GM18909 (cell line): Measurements from ENCODE around the gene RAB15.

ENCODE experiments used
- ATAC-seq: cut with Tn5 transposase; IDR thresholded peaks from one replicate; pipeline ENCODE4 v1.9.1; 2021; ENCODE audit warnings: mild to moderate bottlenecking; ENCODE audit not compliant: unreplicated experiment, poor library complexity

RAB15 gene

DNA sequence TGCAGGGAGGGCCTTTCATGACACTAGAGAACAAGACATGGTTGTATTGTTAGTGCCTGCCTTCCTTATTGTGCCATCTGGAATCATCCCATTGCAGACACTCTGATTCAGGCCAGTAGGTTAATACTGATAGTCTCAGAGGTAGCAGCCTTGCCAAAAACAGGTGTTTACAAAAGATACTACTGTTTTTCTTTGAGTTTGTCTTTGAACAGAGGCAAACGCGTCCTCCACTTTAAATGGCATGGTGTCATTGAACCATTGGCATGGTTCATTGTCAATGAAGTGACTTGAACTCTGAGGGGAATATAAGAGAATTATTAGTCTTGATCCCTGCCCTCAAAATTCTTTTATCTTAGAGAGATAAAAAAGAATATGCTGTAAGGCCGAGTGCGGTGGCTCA is 18.8 kb upstream of the RAB15 start:
- ATAC-seq: no peak

DNA sequence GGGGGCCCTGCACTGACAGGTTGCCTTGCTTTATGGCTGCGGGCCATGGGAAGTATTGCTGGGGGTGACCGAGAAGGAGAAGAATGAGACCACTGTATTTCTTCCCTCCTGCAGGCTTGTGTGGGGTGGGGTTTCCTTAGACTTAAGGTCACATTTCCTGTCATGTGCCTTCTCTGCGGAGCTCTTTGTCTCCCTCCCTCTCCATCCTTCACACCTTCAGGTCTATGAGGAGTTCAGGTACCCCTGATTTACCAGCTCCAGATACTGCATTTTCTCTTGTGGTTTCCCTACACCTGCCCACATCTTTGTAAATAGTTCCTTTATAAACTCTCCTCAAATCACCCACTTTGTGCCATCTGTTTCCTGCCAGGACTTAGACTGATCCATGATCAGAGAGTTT is 18.2 kb upstream of the RAB15 start:
- ATAC-seq: no peak

GRCh38 chr14:64987438-64987767 is 15.3 kb upstream of the RAB15 start:
- ATAC-seq: no peak

- ATAC-seq: peak; percentile 92
These were observed 14.7 kb upstream of the RAB15 start, which contains the start of gene FNTB for GRCh38 chr14:64986648-64987437. FNTB (plus strand) TSS chr14:64986895; CDS start chr14:64986954, 59 bp downstream.

- ATAC-seq: no peak
These were observed 11.5 kb upstream of the RAB15 start for GRCh38 chr14:64983439-64984310.

DNA sequence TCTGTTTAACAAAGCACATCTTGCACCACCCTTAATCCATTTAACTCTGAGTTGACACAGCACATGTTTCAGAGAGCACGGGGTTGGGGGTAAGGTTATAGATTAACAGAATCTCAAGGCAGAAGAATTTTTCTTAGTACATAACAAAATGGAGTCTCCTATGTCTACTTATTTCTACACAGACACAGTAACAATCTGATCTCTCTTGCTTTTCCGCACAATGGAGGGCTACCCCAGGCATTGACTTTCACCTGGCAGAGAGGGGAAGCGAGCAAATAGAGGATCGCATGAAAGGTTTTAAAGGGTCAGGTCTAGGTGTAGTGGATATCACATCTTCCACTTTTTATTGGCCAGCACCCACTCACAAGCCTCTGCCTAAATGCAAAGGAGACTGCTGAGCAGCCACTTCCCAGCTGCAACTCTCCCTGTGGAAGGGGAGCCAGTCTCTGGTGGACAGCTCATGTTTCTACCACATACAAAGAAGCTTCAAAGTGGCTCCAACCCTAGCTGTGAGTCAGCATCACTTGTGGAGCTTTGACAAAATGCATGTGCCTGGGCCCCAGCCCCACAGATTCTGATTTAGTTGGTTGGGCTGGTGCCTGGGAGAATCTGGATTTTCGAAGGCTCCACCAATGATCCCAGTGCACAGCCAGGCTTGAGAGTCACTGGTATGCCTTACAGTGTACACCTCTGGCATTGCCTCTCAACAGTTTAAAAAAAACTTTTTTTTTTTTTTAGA is 7.4 kb upstream of the RAB15 start:
- no peak for ATAC-seq

- no peak for ATAC-seq
These were observed 2.4 kb upstream of the RAB15 start for GRCh38 chr14:64974563-64974962.

- ATAC-seq: no peak
These were observed 1.7 kb upstream of the RAB15 start for GRCh38 chr14:64973826-64974225.

- no peak for ATAC-seq
These were observed 898 bp upstream of the RAB15 start for GRCh38 chr14:64973026-64973442.

DNA sequence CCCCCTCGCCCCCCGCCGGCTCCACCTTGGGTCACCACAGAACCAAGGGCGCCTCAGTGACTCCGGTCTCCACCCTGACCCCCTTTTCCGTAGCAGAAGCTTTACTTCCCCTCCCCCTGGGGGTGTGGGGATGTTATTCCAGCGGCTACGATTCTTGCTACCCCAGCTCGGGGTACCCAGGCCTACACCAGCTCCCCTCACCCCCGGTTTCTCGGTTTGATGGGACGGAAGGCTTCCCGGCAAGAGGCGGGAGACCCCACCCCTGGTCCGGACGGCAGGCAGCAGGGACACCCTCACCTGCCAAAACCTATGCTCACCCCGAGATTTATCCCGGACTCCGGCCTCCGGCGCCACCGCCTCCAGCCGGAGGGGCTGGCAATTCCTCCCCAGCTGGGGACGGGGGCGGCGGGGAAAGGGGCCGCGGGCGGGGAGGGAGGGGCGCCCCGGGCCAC is 619 bp downstream of the RAB15 start:
- ATAC-seq: no peak

GRCh38 chr14:64970776-64971477 is 1.2 kb downstream of the RAB15 start:
- no peak for ATAC-seq

- ATAC-seq: no peak
These were observed 2.1 kb downstream of the RAB15 start for GRCh38 chr14:64970041-64970440.

DNA sequence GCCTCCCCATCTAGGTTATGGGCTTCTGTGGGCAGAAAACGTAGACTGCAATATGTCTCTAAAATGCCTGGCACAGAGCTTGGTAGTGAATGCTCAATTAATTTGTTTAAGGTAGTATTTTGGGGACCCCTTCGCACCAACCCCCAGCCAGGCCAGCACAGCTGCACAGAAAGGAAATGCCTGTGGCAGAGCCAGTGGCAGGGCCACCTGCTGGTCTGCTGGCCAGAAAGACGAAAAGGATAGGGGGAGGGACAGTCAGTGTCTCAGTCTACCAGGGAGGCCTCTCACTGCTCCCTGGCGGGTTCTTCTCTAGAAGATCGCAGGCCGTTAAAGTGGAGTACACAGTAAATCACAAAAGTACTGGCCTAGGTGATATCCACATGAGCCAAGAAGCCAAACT is 3.5 kb downstream of the RAB15 start:
- ATAC-seq: no peak

DNA sequence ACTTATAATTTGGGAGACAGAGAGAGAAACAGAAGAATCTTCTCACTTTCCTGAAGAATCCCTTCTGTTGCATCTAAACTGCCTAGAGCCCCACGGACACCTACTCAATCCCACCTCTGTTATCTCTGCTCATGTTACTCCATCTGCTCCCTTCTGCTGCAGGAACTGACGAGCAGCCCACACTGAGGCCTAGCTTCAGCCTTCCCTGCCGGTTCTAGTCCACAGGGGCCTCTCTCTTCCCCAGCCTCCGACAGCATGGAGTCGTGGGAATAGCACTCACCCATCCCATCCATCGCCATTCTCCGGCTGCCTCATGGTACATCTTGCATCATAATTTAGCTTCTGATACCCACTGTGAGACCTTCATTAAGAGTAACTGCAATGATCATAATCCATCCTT is 4.0 kb downstream of the RAB15 start:
- ATAC-seq: no peak

DNA sequence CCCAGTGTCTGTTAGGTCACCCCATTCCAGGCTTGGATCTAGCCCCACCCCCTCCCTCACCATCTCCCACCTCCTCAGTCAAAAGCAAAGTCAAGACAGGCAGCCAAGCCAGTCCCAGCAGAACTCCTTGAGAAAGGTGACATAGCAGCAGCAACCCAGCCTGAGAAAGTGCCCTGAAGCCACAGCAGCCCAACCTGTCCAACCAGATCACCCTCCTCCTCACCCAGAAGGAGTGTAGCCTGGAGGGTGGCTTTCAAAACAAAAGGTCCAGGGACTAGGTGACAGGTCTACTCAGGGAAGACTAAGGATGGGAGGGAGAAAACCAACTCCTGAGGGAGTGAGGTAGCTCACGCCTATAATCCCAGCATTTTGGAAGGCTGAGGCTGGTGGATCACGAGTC is 5.2 kb downstream of the RAB15 start:
- no peak for ATAC-seq

GRCh38 chr14:64965356-64966000 is 6.7 kb downstream of the RAB15 start:
- no peak for ATAC-seq

- ATAC-seq: no peak
These were observed 8.5 kb downstream of the RAB15 start for GRCh38 chr14:64963611-64964010.

DNA sequence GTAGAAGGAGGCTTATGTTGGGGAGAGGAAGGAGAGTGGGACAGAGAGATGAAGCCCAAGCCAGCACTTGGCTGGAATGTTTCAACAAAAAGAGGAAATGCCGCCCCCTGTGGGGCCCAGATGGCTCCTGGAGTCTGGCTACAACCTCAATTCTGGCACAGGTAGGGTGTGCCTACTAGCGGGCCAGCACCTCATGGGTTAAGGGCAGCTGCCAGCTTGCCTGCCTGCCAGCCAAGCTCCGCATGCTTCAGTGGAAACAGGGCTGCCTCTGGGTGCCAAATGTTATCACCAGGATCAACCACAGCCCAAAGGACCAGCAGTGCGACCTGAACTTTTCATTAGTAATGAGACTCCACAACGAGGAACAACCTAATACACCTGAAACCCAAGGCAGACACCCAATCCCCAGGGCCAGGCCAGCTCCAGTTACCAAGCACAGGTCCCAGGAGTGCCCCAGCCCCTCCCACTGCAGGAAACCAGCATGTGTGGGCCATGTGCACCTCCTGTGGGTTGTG is 11.3 kb downstream of the RAB15 start:
- no peak for ATAC-seq

- no peak for ATAC-seq
These were observed 13.4 kb downstream of the RAB15 start for GRCh38 chr14:64958743-64959142.
